Measurements from ENCODE around the gene CELF2.

DNA sequence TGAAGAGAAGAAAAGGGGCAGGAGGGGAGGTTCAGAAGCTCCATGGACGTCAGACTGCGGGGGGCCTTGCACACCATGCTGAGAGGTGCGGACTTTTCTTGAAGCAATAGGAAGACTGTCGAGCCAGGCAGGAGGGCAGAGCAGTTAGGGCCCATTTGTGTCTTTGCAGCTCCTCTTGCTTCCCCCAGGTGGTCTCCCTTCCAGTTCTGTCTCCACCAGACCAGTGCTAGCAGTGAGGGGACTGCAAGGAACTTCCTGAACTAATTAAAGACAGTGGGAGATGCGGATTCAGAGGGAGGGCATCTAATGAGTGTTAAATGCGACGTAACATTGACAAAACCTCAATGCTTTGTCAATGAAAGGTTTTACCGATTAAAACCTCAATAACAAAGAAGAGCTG is 368.4 kb downstream of the CELF2 start:
- TF ChIP-seq, protein P1, sequence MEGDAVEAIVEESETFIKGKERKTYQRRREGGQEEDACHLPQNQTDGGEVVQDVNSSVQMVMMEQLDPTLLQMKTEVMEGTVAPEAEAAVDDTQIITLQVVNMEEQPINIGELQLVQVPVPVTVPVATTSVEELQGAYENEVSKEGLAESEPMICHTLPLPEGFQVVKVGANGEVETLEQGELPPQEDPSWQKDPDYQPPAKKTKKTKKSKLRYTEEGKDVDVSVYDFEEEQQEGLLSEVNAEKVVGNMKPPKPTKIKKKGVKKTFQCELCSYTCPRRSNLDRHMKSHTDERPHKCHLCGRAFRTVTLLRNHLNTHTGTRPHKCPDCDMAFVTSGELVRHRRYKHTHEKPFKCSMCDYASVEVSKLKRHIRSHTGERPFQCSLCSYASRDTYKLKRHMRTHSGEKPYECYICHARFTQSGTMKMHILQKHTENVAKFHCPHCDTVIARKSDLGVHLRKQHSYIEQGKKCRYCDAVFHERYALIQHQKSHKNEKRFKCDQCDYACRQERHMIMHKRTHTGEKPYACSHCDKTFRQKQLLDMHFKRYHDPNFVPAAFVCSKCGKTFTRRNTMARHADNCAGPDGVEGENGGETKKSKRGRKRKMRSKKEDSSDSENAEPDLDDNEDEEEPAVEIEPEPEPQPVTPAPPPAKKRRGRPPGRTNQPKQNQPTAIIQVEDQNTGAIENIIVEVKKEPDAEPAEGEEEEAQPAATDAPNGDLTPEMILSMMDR (IDR thresholded peaks at IDR 0.05; ENCODE audit: poor library complexity) = no peak
- TF ChIP-seq EZH2phosphoT487 (IDR thresholded peaks at IDR 0.05; ENCODE audit: low read depth, severe bottlenecking, unreplicated experiment) = no peak

All from hepatocyte (in vitro differentiated cells).